HEK293T (cell line): Measurements from ENCODE around the gene NAALADL2.

Experiments
- FOXA1 ChIP-seq: fragments of 450-650 bp; IDR thresholded peaks from 2 replicates; pipeline ENCODE4 v1.6.1; 2016; ENCODE audit warnings: mild to moderate bottlenecking
- SP1 ChIP-seq: fragments of 450-650 bp; IDR thresholded peaks from 2 replicates; pipeline ENCODE4 v1.6.1; 2017
- SUZ12 ChIP-seq: fragments of 450-650 bp; IDR thresholded peaks from 2 replicates; pipeline ENCODE4 v1.6.1; 2016; ENCODE audit warnings: mild to moderate bottlenecking
- ZNF384 ChIP-seq: fragments of 450-650 bp; IDR thresholded peaks from 2 replicates; pipeline ENCODE4 v1.6.1; 2016

GRCh38 chr3:175493301-175493700 is 634.2 kb downstream of the NAALADL2 start:
- no peak for TF ChIP-seq ZNF384
- TF ChIP-seq SUZ12: no peak
- TF ChIP-seq FOXA1: no peak
- TF ChIP-seq SP1: no peak
